NT2/D1 (cell line): ENCODE results near the gene IL9R.
"Not testable (repeated sequence)": the region's sequence is repeated elsewhere in the genome, so short reads cannot be mapped to it uniquely, and the experiment has no call there.

Source experiments
- SUZ12 ChIP-seq: IDR thresholded peaks from 2 replicates; pipeline ENCODE4 v1.6.1; 2011; ENCODE audit not compliant: insufficient read length, insufficient read depth; ENCODE audit errors: extremely low read depth
- YY1 ChIP-seq: IDR thresholded peaks from 2 replicates; pipeline ENCODE4 v1.6.1; 2011; ENCODE audit not compliant: insufficient read length, insufficient read depth

DNA sequence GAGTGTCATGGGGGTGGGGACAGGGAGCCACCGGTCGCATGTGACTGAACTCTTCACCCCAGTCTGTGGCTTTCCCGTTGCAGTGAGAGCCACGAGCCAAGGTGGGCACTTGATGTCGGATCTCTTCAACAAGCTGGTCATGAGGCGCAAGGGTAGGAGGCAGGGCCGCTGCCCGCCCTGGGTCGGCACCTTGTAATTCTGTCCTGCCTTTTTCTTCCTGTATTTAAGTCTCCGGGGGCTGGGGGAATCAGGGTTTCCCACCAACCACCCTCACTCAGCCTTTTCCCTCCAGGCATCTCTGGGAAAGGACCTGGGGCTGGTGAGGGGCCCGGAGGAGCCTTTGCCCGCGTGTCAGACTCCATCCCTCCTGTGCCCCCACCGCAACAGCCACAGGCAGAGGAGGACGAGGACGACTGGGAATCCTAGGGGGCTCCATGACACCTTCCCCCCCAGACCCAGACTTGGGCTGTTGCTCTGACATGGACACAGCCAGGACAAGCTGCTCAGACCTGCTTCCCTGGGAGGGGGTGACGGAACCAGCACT is 27.5 kb downstream of the IL9R start:
- not testable (repeated sequence) for TF ChIP-seq SUZ12, YY1
